Vagina (tissue), 2 donors: ENCODE data around the gene AURKAIP1.

Experiments used
- POLR2A ChIP-seq, 2 donors: fragments of 450-650 bp; IDR thresholded peaks; one replicate each; pipeline ENCODE4 v1.6.1; 2017; ENCODE audit warnings: antibody characterized with exemption in 2 of 2, mild to moderate bottlenecking in 2 of 2, moderate library complexity in 2 of 2
- TF ChIP-seq, protein P1 (sequence below), 3 experiments: fragments of 450-650 bp in 2 of 3; fragments of 200-600 bp in 1 of 3; sonication (generic) in 1 of 3; IDR thresholded peaks; one replicate each; pipeline ENCODE4 v1.5.1; 2017 to 2019; ENCODE audit warnings: antibody characterized with exemption in 3 of 3, mild to moderate bottlenecking in 2 of 3, moderate library complexity in 2 of 3

DNA sequence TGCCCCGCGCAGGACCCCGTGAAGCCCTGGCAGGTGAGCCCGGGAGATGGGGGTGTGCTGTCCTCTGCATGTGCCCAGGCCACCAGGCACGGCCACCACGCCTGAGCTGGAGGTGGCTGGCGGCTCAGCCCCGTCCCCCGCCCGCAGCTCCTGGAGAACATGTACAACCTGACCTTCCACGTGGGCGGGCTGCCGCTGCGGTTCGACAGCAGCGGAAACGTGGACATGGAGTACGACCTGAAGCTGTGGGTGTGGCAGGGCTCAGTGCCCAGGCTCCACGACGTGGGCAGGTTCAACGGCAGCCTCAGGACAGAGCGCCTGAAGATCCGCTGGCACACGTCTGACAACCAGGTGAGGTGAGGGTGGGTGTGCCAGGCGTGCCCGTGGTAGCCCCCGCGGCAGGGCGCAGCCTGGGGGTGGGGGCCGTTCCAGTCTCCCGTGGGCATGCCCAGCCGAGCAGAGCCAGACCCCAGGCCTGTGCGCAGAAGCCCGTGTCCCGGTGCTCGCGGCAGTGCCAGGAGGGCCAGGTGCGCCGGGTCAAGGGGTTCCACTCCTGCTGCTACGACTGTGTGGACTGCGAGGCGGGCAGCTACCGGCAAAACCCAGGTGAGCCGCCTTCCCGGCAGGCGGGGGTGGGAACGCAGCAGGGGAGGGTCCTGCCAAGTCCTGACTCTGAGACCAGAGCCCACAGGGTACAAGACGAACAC lies 42.1 kb downstream of the AURKAIP1 start:
- TF ChIP-seq, protein P1, sequence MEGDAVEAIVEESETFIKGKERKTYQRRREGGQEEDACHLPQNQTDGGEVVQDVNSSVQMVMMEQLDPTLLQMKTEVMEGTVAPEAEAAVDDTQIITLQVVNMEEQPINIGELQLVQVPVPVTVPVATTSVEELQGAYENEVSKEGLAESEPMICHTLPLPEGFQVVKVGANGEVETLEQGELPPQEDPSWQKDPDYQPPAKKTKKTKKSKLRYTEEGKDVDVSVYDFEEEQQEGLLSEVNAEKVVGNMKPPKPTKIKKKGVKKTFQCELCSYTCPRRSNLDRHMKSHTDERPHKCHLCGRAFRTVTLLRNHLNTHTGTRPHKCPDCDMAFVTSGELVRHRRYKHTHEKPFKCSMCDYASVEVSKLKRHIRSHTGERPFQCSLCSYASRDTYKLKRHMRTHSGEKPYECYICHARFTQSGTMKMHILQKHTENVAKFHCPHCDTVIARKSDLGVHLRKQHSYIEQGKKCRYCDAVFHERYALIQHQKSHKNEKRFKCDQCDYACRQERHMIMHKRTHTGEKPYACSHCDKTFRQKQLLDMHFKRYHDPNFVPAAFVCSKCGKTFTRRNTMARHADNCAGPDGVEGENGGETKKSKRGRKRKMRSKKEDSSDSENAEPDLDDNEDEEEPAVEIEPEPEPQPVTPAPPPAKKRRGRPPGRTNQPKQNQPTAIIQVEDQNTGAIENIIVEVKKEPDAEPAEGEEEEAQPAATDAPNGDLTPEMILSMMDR (IDR thresholded peaks at IDR 0.05), result no peak
- TF ChIP-seq POLR2A (IDR thresholded peaks at IDR 0.05), result no peak
